HEK293 (cell line): ENCODE results near the gene HMGN4.

Source experiments
- CTCF ChIA-PET: fragments of 350-600 bp; formaldehyde crosslinking; extraction: SDS; loops from one replicate; lab custom pipeline; 2021; ENCODE audit warnings: antibody characterized with exemption; lab: Yijun Ruan, JAX
- POLR2A ChIA-PET: fragments of 300-600 bp; formaldehyde crosslinking; extraction: SDS; loops from one replicate; lab custom pipeline; 2020; ENCODE audit warnings: antibody characterized with exemption, inconsistent platforms; lab: Yijun Ruan, JAX
- H3K27ac ChIP-seq: fragments of 200-500 bp; sonication (Bioruptor generic); 2 replicates; pipeline ENCODE4 v1.5.1; 2014; ENCODE audit warnings: low read depth, low read length, control low read depth, inconsistent platforms; ENCODE audit errors: extremely low read depth
- H3K36me3 ChIP-seq, 2 experiments: fragments of 200-500 bp in 1 of 2; sonication (Bioruptor generic) in 1 of 2; 1 replicate in 1 of 2; 2 replicates in 1 of 2; pipeline ENCODE4 v1.5.1; 2014 to 2017; ENCODE audit warnings: inconsistent platforms in 2 of 2, low read length in 2 of 2; ENCODE audit not compliant: control insufficient read depth in 2 of 2, insufficient read depth in 1 of 2
- H3K4me1 ChIP-seq: fragments of 200-500 bp; sonication (Bioruptor generic); 2 replicates; pipeline ENCODE4 v1.5.1; 2014; ENCODE audit warnings: mild to moderate bottlenecking, low read length, inconsistent platforms; ENCODE audit not compliant: control insufficient read depth, insufficient read depth
- H3K4me3 ChIP-seq: 2 replicates; pipeline ENCODE4 v1.5.1; 2011; ENCODE audit warnings: low read depth, mild to moderate bottlenecking, control low read depth, low read length, moderate library complexity
- H3K9me3 ChIP-seq: fragments of 200-500 bp; sonication (Bioruptor generic); 2 replicates; pipeline ENCODE4 v1.5.1; 2014; ENCODE audit warnings: low read depth, low read length, inconsistent platforms; ENCODE audit not compliant: control insufficient read depth, insufficient read depth
- BCL11A ChIP-seq: fragments of 450-650 bp; formaldehyde crosslinking; IDR thresholded peaks from 2 replicates; pipeline ENCODE4 v1.5.1; 2016; ENCODE audit warnings: low read depth, missing biosample characterization, missing genetic modification characterization
- FEZF1 ChIP-seq: fragments of 450-650 bp; formaldehyde crosslinking; IDR thresholded peaks from 2 replicates; pipeline ENCODE4 v1.5.1; 2016; ENCODE audit warnings: missing biosample characterization, missing genetic modification characterization
- GLIS1 ChIP-seq: fragments of 450-650 bp; formaldehyde crosslinking; IDR thresholded peaks from 2 replicates; pipeline ENCODE4 v1.5.1; 2016; ENCODE audit warnings: missing biosample characterization, missing genetic modification characterization
- IKZF3 ChIP-seq: fragments of 450-650 bp; IDR thresholded peaks from 2 replicates; pipeline ENCODE4 v1.5.0; 2018; ENCODE audit warnings: missing biosample characterization, mild to moderate bottlenecking, missing genetic modification characterization, moderate library complexity
- PRDM1 ChIP-seq: fragments of 450-650 bp; formaldehyde crosslinking; IDR thresholded peaks from 2 replicates; pipeline ENCODE4; 2016; ENCODE audit warnings: missing biosample characterization, missing genetic modification characterization
- REST ChIP-seq: fragments of 450-650 bp; formaldehyde crosslinking; IDR thresholded peaks from 2 replicates; pipeline ENCODE4 v1.5.1; 2016; ENCODE audit warnings: missing biosample characterization, missing genetic modification characterization
- ZEB2 ChIP-seq: fragments of 450-650 bp; formaldehyde crosslinking; IDR thresholded peaks from 2 replicates; pipeline ENCODE4 v1.5.1; 2016; ENCODE audit warnings: missing biosample characterization, missing genetic modification characterization
- ZNF133 ChIP-seq: fragments of 450-650 bp; formaldehyde crosslinking; IDR thresholded peaks from 2 replicates; pipeline ENCODE4 v1.5.1; 2016; ENCODE audit warnings: missing biosample characterization, missing genetic modification characterization
- ZNF24 ChIP-seq: fragments of 450-650 bp; formaldehyde crosslinking; IDR thresholded peaks from 2 replicates; pipeline ENCODE4 v1.5.1; 2016; ENCODE audit warnings: missing biosample characterization, missing genetic modification characterization
- ZNF311 ChIP-seq: fragments of 450-650 bp; formaldehyde crosslinking; IDR thresholded peaks from 2 replicates; pipeline ENCODE4 v1.5.1; 2017; ENCODE audit warnings: missing biosample characterization, missing genetic modification characterization, borderline replicate concordance
- ZNF350 ChIP-seq: fragments of 450-650 bp; formaldehyde crosslinking; IDR thresholded peaks from 2 replicates; pipeline ENCODE4 v1.5.0; 2017; ENCODE audit warnings: missing biosample characterization, mild to moderate bottlenecking, missing genetic modification characterization
- ZNF416 ChIP-seq: fragments of 450-650 bp; formaldehyde crosslinking; IDR thresholded peaks from 2 replicates; pipeline ENCODE4 v1.5.1; 2016; ENCODE audit warnings: missing biosample characterization, missing genetic modification characterization
- ZNF449 ChIP-seq: fragments of 450-650 bp; formaldehyde crosslinking; IDR thresholded peaks from 2 replicates; pipeline ENCODE4 v1.5.1; 2017; ENCODE audit warnings: missing biosample characterization, mild to moderate bottlenecking, missing genetic modification characterization, moderate library complexity
- ZNF488 ChIP-seq: fragments of 450-650 bp; formaldehyde crosslinking; IDR thresholded peaks from 2 replicates; pipeline ENCODE4 v1.5.1; 2016; ENCODE audit warnings: missing biosample characterization, missing genetic modification characterization
- ZNF544 ChIP-seq: fragments of 450-650 bp; formaldehyde crosslinking; IDR thresholded peaks from 2 replicates; pipeline ENCODE4 v1.5.0; 2017; ENCODE audit warnings: missing biosample characterization, missing genetic modification characterization
- ZNF560 ChIP-seq: fragments of 450-650 bp; formaldehyde crosslinking; IDR thresholded peaks from 2 replicates; pipeline ENCODE4 v1.5.1; 2017; ENCODE audit warnings: missing biosample characterization, missing genetic modification characterization, borderline replicate concordance
- ZNF600 ChIP-seq: fragments of 450-650 bp; formaldehyde crosslinking; IDR thresholded peaks from 2 replicates; pipeline ENCODE4 v1.5.1; 2016; ENCODE audit warnings: missing biosample characterization, missing genetic modification characterization
- ZNF623 ChIP-seq: fragments of 450-650 bp; formaldehyde crosslinking; IDR thresholded peaks from 2 replicates; pipeline ENCODE4 v1.5.1; 2016; ENCODE audit warnings: missing biosample characterization, missing genetic modification characterization
- ZNF664 ChIP-seq: fragments of 450-650 bp; formaldehyde crosslinking; IDR thresholded peaks from 2 replicates; pipeline ENCODE4 v1.5.1; 2016; ENCODE audit warnings: missing biosample characterization, missing genetic modification characterization
- ZSCAN30 ChIP-seq: fragments of 450-650 bp; IDR thresholded peaks from 2 replicates; pipeline ENCODE4 v1.5.1; 2018; ENCODE audit warnings: missing biosample characterization, mild to moderate bottlenecking, missing genetic modification characterization, moderate library complexity
- TF ChIP-seq, protein P1 (sequence below): sonication (generic); formaldehyde crosslinking; IDR thresholded peaks from 2 replicates; pipeline ENCODE4 v1.8.1; 2022; ENCODE audit warnings: mild to moderate bottlenecking, moderate library complexity, missing genetic modification reagents
- TF ChIP-seq, protein P2 (sequence below): fragments of 450-650 bp; formaldehyde crosslinking; IDR thresholded peaks from 2 replicates; pipeline ENCODE4 v1.5.1; 2016; ENCODE audit warnings: missing biosample characterization, missing genetic modification characterization
- TF ChIP-seq, protein P3 (sequence below): fragments of 450-650 bp; IDR thresholded peaks from 2 replicates; pipeline ENCODE4 v1.5.1; 2018; ENCODE audit warnings: missing biosample characterization, mild to moderate bottlenecking, missing genetic modification characterization

HMGN4 gene

GRCh38 chr6:26536571-26537159 is 1.5 kb upstream of the HMGN4 start (continued):
- no peak for TF ChIP-seq ZNF311 (tag by site-specific recombination)
- TF ChIP-seq PRDM1 (tag by site-specific recombination), result peak; percentile 98
- no peak for TF ChIP-seq ZNF449
- TF ChIP-seq ZNF664 (tag by site-specific recombination), result peak; percentile 65
- peak; percentile 87 for TF ChIP-seq IKZF3 (tag by site-specific recombination)
- TF ChIP-seq ZNF133 (tag by site-specific recombination), result no peak
- TF ChIP-seq FEZF1, result peak; percentile 48; the same call in 1 of the 2 replicates
- no peak for TF ChIP-seq ZNF350 (tag by site-specific recombination)
- no peak for TF ChIP-seq ZSCAN30 (tag by site-specific recombination)
- peak; percentile 35; the same call in 1 of the 2 replicates for TF ChIP-seq REST (tag by site-specific recombination)
- TF ChIP-seq ZEB2, result no peak
- peak; percentile 65 for TF ChIP-seq GLIS1 (tag by site-specific recombination)
- TF ChIP-seq ZNF600 (tag by site-specific recombination), result peak; percentile 100

GRCh38 chr6:26537160-26537845 is 863 bp upstream of the HMGN4 start:
- Histone ChIP-seq H3K36me3 (peaks cover 3% of the 10 kb centered on the region in 2 experiments; a peak in 2 of 3 replicates), H3K4me1 (peaks cover 5% of the 10 kb centered on the region; the same call in 1 of the 2 replicates), H3K4me3 (peak overlapping the region; percentile 76), H3K9me3 (no peaks in the 10 kb centered on the region), H3K27ac (peak overlapping the region; percentile 79)
- CTCF ChIA-PET, result interaction anchor here (0.7 to 2.7 kb wide), 8 partner anchors 15 to 1149 kb away, joined by 3 to 9 read pairs (median 3); partner anchors contain the start of gene BTN2A2
- POLR2A ChIA-PET, result interaction anchor here (0.6 to 2.6 kb wide), 22 partner anchors 9 to 643 kb away, joined by 3 to 29 read pairs (median 7); a partner anchor contains a TSS
- TF ChIP-seq ZNF311 (tag by site-specific recombination), result no peak
- TF ChIP-seq ZNF623 (tag by site-specific recombination), result peak; percentile 27; the same call in 1 of the 2 replicates
- no peak for TF ChIP-seq ZNF488 (tag by site-specific recombination)
- peak; percentile 94 for TF ChIP-seq ZNF24
- peak; percentile 100 for TF ChIP-seq IKZF3 (tag by site-specific recombination)
- TF ChIP-seq BCL11A (tag by site-specific recombination), result peak; percentile 95; the same call in 1 of the 2 replicates
- TF ChIP-seq, protein P1, sequence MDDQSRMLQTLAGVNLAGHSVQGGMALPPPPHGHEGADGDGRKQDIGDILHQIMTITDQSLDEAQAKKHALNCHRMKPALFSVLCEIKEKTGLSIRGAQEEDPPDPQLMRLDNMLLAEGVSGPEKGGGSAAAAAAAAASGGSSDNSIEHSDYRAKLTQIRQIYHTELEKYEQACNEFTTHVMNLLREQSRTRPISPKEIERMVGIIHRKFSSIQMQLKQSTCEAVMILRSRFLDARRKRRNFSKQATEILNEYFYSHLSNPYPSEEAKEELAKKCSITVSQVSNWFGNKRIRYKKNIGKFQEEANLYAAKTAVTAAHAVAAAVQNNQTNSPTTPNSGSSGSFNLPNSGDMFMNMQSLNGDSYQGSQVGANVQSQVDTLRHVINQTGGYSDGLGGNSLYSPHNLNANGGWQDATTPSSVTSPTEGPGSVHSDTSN (CRISPR knock-in tag), result 0 out of 2 replicates have a peak, but pooled peaks have one; percentile 55
- no peak for TF ChIP-seq ZNF416 (tag by site-specific recombination)
- TF ChIP-seq ZNF544 (tag by site-specific recombination), result no peak
- TF ChIP-seq, protein P2, sequence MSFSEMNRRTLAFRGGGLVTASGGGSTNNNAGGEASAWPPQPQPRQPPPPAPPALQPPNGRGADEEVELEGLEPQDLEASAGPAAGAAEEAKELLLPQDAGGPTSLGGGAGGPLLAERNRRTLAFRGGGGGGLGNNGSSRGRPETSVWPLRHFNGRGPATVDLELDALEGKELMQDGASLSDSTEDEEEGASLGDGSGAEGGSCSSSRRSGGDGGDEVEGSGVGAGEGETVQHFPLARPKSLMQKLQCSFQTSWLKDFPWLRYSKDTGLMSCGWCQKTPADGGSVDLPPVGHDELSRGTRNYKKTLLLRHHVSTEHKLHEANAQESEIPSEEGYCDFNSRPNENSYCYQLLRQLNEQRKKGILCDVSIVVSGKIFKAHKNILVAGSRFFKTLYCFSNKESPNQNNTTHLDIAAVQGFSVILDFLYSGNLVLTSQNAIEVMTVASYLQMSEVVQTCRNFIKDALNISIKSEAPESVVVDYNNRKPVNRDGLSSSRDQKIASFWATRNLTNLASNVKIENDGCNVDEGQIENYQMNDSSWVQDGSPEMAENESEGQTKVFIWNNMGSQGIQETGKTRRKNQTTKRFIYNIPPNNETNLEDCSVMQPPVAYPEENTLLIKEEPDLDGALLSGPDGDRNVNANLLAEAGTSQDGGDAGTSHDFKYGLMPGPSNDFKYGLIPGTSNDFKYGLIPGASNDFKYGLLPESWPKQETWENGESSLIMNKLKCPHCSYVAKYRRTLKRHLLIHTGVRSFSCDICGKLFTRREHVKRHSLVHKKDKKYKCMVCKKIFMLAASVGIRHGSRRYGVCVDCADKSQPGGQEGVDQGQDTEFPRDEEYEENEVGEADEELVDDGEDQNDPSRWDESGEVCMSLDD (tag by site-specific recombination), result peak; percentile 91
- TF ChIP-seq ZNF560 (tag by site-specific recombination), result no peak
- TF ChIP-seq FEZF1, result peak; percentile 28; the same call in 1 of the 2 replicates
- TF ChIP-seq, protein P3, sequence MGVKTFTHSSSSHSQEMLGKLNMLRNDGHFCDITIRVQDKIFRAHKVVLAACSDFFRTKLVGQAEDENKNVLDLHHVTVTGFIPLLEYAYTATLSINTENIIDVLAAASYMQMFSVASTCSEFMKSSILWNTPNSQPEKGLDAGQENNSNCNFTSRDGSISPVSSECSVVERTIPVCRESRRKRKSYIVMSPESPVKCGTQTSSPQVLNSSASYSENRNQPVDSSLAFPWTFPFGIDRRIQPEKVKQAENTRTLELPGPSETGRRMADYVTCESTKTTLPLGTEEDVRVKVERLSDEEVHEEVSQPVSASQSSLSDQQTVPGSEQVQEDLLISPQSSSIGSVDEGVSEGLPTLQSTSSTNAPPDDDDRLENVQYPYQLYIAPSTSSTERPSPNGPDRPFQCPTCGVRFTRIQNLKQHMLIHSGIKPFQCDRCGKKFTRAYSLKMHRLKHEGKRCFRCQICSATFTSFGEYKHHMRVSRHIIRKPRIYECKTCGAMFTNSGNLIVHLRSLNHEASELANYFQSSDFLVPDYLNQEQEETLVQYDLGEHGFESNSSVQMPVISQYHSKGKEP (tag by site-specific recombination), result peak; percentile 90
